Heart left ventricle (tissue), 16 donors: ENCODE measurements around the gene RIN3. TPM values are rescaled to one million over a fixed set of nuclear protein-coding genes. Genes with fewer than 3 reads are reported as not detected.

ENCODE experiments used
- ATAC-seq, 4 donors: fragments of 200-7000 bp; cut with Tn5 transposase; one replicate each; pipeline ENCODE4 v1.9.1; 2020 to 2022; ENCODE audit warnings: moderate library complexity in 4 of 4, mild to moderate bottlenecking in 3 of 4, moderate number of reproducible peaks in 1 of 4
- DNase-seq, 5 donors: peaks; one replicate each; pipeline ENCODE4 v3.0.0-alpha.2; 2020
- H3K27ac ChIP-seq, 12 donors: fragments of 200-600 bp; sonication (generic) in 4 of 12; one replicate each; pipeline versions ENCODE4 v1.5.0 to v1.8.0; 2016 to 2022; ENCODE audit warnings: mild to moderate bottlenecking in 2 of 12
- H3K27me3 ChIP-seq, 9 donors: fragments of 200-600 bp; sonication (generic) in 2 of 9; one replicate each; pipeline versions ENCODE4 v1.5.1 to v1.8.0; 2016 to 2022; ENCODE audit warnings: mild to moderate bottlenecking in 3 of 9
- H3K36me3 ChIP-seq, 9 donors: fragments of 200-600 bp; sonication (generic) in 2 of 9; one replicate each; pipeline versions ENCODE4 v1.5.0 to v1.8.0; 2018 to 2022; ENCODE audit warnings: mild to moderate bottlenecking in 2 of 9
- H3K4me1 ChIP-seq, 12 donors: fragments of 200-600 bp; sonication (generic) in 4 of 12; one replicate each; pipeline versions ENCODE4 v1.5.0 to v1.8.0; 2016 to 2022; ENCODE audit warnings: mild to moderate bottlenecking in 3 of 12
- H3K4me3 ChIP-seq, 12 donors: fragments of 200-600 bp; sonication (generic) in 4 of 12; one replicate each; pipeline versions ENCODE4 v1.5.0 to v1.8.0; 2017 to 2022; ENCODE audit warnings: mild to moderate bottlenecking in 9 of 12, moderate library complexity in 4 of 12
- H3K9me3 ChIP-seq, 12 donors: fragments of 200-600 bp; sonication (generic) in 4 of 12; one replicate each; pipeline versions ENCODE4 v1.5.0 to v1.8.0; 2016 to 2022; ENCODE audit warnings: mild to moderate bottlenecking in 1 of 12
- POLR2A ChIP-seq, 2 donors: fragments of 450-650 bp; IDR thresholded peaks; one replicate each; pipeline ENCODE4 v1.6.1; 2017; ENCODE audit warnings: antibody characterized with exemption in 2 of 2, mild to moderate bottlenecking in 2 of 2, moderate library complexity in 2 of 2
- WGBS, 4 donors: extraction: QIAGEN DNeasy Blood & Tissue Kit in 2 of 4; methylation state at CpG; one replicate each; pipeline versions ENCODE4 v1.1.5 to v1.1.7; 2013 to 2018; 5-methylcytosine and 5-hydroxymethylcytosine counted together
- intact Hi-C, 10 donors: fragments of 100-400 bp; cut with DNase I; formaldehyde crosslinking; loops; one replicate each; pipeline versions ENCODE4 v1.11.1 to v1.14.2; 2022
- polyA plus RNA-seq, 2 donors: library from polyadenylated mRNA; stranded (reverse); fragments of 200-250 nt; gene quantifications; one replicate each; pipeline ENCODE4 v1.2.3, GENCODE V29; 2013
- total RNA-seq, 9 donors: library from RNA; depleted of rRNA in 2 of 9; stranded (reverse); fragments of >200 nt in 2 of 9; fragmentation: NEBNext Ultra II Directional in 3 of 9; extraction: Animal tissue kit (Norgen Biotek cat#: 25700) in 3 of 9; gene quantifications; one replicate each; pipeline versions ENCODE4 v1.1.0 to v1.2.4, GENCODE V29; 2016 to 2023
- TF ChIP-seq, protein P1 (sequence below), 12 donors: fragments of 200-600 bp; sonication (generic) in 4 of 12; IDR thresholded peaks; one replicate each; pipeline versions ENCODE4 v1.5.0 to v1.8.0; 2018 to 2022; ENCODE audit warnings: antibody characterized with exemption in 12 of 12, mild to moderate bottlenecking in 5 of 12
- donor health status: ischemic (EF 13 %, LVEDD 7.1; RV severe dilation, severe dysfunction).
- donor health status: healthy with polysubstance abuse.
- donor health status: DM: no; HTN: yes; CAD: no.
- donor health status: DM: no; HTN: no; CAD: no.
- donor health status: ischemic (EF 25% LVEDD 6.9; RV normal size, moderate dysfunction).
- donor health status: ischemic (EF 25% LVEDD 5.7; RV mildly dilated, moderate dysfunction).
- donor health status: healthy.
- donor health status: DM: yes; HTN: yes; CAD: no.
- donor health status: ischemic (EF 35%, LVEDD 5.7; RV mildly dilated, moderate dysfunction).
- donor health status: nonischemic (EF 11% LVEDD 7.7; RV severe dilation, severe dysfunction).
- donor health status: DM: yes; HTN: yes; CAD: no.
- donor health status: PGD.
- donor health status: ischemic (EF 29% LVEDD 5.4; RV normal size, mild dysfunction).
- donor health status: nonischemic (EF 23%, LVEDD 6.1; RV moderate dilation, normal function).

Gene RIN3
- total and polyA plus RNA-seq, 11 donors: 8.6 to 37.0 (median 12.7) TPM

- no peak overlapping the region for H3K4me3 ChIP-seq
- no peak overlapping the region for H3K27ac ChIP-seq
- TF ChIP-seq POLR2A (IDR thresholded peaks at IDR 0.05): no peak
- TF ChIP-seq, protein P1, sequence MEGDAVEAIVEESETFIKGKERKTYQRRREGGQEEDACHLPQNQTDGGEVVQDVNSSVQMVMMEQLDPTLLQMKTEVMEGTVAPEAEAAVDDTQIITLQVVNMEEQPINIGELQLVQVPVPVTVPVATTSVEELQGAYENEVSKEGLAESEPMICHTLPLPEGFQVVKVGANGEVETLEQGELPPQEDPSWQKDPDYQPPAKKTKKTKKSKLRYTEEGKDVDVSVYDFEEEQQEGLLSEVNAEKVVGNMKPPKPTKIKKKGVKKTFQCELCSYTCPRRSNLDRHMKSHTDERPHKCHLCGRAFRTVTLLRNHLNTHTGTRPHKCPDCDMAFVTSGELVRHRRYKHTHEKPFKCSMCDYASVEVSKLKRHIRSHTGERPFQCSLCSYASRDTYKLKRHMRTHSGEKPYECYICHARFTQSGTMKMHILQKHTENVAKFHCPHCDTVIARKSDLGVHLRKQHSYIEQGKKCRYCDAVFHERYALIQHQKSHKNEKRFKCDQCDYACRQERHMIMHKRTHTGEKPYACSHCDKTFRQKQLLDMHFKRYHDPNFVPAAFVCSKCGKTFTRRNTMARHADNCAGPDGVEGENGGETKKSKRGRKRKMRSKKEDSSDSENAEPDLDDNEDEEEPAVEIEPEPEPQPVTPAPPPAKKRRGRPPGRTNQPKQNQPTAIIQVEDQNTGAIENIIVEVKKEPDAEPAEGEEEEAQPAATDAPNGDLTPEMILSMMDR (IDR thresholded peaks at IDR 0.05): no peak
- H3K27me3 ChIP-seq: no peaks in the 10 kb centered on the region
- peaks cover 0 to 51% (median 7%) of the 10 kb centered on the region in 12 donors for H3K4me1 ChIP-seq
- DNase-seq: no peak
- no peak for ATAC-seq
- 74 to 81% (median 79%) methylated on average over 1 of the region's 1 CpG for WGBS, 4 donors
- H3K36me3 ChIP-seq: peaks cover 0 to 47% (median 25%) of the 10 kb centered on the region in 9 donors
- intact Hi-C loops: loop anchor here in 1 of 10 donors (10.0 kb wide), 1 partner anchor 104 kb away; no protein-coding TSS in a partner anchor
- no peaks in the 10 kb centered on the region for H3K9me3 ChIP-seq
Observed at GRCh38 chr14:92558319-92558718, 44.7 kb downstream of the RIN3 start.

GRCh38 chr14:92559486-92559885 lies 45.9 kb downstream of the RIN3 start:
- 91 to 97% (median 94%) methylated on average over 4 of the region's 4 CpGs for WGBS, 4 donors
- DNase-seq (no peak), ATAC-seq (no peak)
- Histone ChIP-seq H3K9me3 (no peaks in the 10 kb centered on the region), H3K4me1 (peaks cover 0 to 49% (median 7%) of the 10 kb centered on the region in 12 donors), H3K36me3 (peaks cover 0 to 47% (median 25%) of the 10 kb centered on the region in 9 donors), H3K4me3 (no peak overlapping the region), H3K27ac (no peak overlapping the region), H3K27me3 (no peaks in the 10 kb centered on the region)
- intact Hi-C loops: loop anchor here in 1 of 10 donors (10.0 kb wide), 1 partner anchor 105 kb away; no protein-coding TSS in a partner anchor
- no peak for TF ChIP-seq POLR2A (IDR thresholded peaks at IDR 0.05)
- TF ChIP-seq, protein P1 (IDR thresholded peaks at IDR 0.05): no peak

DNA sequence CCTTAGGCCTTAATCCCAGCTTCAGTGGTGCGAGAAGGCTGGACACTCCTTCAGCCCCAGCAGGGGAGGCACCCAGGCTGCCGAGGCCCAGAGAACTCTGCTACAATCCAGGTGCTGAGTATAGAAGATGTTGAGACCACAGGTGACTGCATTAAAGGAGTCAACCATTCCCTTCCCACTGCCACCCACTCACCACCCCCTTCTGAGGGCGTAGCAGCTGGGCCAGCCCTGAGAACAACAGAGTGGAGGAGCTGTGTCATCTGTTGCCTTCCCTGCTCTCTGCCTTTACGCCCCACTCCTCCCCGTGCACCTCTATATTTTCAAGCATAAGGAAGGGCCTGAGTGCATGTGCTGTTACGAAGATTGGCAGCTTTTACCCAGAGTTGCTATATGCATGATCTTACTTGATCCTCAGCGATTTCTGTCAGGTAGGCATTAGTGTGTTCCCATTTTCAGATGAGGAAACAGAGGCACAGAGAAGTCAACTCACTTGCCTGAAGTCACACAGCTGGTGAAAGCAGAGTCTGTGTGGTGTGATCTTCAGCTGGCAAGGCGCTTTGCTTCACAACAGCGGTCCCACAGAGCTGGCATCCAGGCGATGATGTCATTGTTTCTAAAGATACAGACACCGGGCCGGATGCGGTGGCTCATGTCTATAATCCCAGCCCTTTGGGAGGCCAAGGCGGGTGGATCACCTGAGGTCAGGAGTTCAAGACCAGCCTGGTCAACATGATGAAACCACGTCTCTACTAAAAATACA lies 46.7 kb downstream of the RIN3 start:
- Histone ChIP-seq H3K27ac (no peak overlapping the region), H3K4me3 (no peak overlapping the region), H3K27me3 (no peaks in the 10 kb centered on the region), H3K4me1 (peaks cover 0 to 49% (median 8%) of the 10 kb centered on the region in 12 donors), H3K36me3 (peaks cover 0 to 47% (median 25%) of the 10 kb centered on the region in 9 donors), H3K9me3 (no peaks in the 10 kb centered on the region)
- TF ChIP-seq, protein P1 (IDR thresholded peaks at IDR 0.05): no peak
- no peak for TF ChIP-seq POLR2A (IDR thresholded peaks at IDR 0.05)
- intact Hi-C loops: no loop called here
- no peak for DNase-seq
- ATAC-seq: no peak
- WGBS, 4 donors: 85 to 92% (median 89%) methylated on average over 14 to 15 of the region's 15 CpGs

DNA sequence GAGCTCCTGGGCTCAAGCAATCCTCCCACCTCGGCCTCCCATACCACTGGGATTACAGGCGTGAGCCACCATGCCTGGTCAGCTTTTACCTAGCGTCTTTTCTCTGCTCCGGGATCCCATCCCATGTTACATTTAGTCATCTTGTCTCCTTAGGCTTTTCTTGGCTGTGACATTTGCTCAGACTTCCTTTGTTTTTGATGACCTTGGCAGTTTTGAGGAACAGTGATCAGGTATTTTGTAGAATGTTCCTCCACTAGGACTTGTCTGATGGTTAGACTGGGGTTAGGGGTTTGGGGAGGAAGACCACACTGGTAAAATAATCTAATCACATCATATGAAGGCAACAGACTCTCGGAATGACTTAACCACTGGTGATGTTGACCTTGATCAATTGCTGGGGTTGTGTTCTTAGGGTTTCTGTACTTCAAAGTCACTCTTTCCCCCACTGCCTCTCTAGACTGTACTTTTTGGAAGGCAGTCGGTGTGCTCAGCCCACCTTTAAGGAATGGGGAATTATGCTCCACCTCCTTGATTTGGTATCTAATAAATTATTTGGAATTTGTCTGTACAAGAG lies 48.4 kb downstream of the RIN3 start:
- no peaks in the 10 kb centered on the region for H3K27me3 ChIP-seq
- 93 to 98% (median 97%) methylated on average over 6 of the region's 6 CpGs for WGBS, 4 donors
- intact Hi-C loops: no loop called here
- no peak for DNase-seq
- no peak overlapping the region for H3K4me3 ChIP-seq
- H3K36me3 ChIP-seq: peaks cover 0 to 45% (median 13%) of the 10 kb centered on the region in 9 donors
- peak overlapping the region in 1 of 12 donors; percentile 82 for H3K27ac ChIP-seq
- peaks cover 0 to 44% (median 8%) of the 10 kb centered on the region in 12 donors for H3K4me1 ChIP-seq
- peaks cover 0 to 9% (median 3%) of the 10 kb centered on the region in 12 donors for H3K9me3 ChIP-seq
- no peak for ATAC-seq
- TF ChIP-seq, protein P1 (IDR thresholded peaks at IDR 0.05): no peak
- TF ChIP-seq POLR2A (IDR thresholded peaks at IDR 0.05): no peak
